HCT116 (cell line): ENCODE results near the gene MACIR. TPM values are rescaled to one million over a fixed set of nuclear protein-coding genes. Genes with fewer than 3 reads are reported as not detected.

Source experiments
- ATAC-seq: fragments of 200-7000 bp; cut with Tn5 transposase; 2 replicates; pipeline ENCODE4 v1.9.1; 2020; ENCODE audit warnings: mild to moderate bottlenecking, moderate library complexity
- BruUV-seq: library from RNA; stranded (reverse); fragments of 400-500 nt; replicated peaks from 2 replicates; lab custom pipeline; 2021; lab: Mats Ljungman, UMichigan
- CTCF ChIA-PET: fragments of 300-600 bp; sonication (Branson Sonifier 250); formaldehyde crosslinking; loops from one replicate; lab custom pipeline; 2021; ENCODE audit warnings: antibody characterized with exemption; lab: Charles Lee
- POLR2A ChIA-PET: fragments of 300-600, 350-600 bp; sonication (Branson Sonifier 250); formaldehyde crosslinking; loops from one replicate; lab custom pipeline; 2021; ENCODE audit warnings: antibody characterized with exemption; lab: Charles Lee
- RAD21 ChIA-PET, 2 experiments: fragments of 300-600 bp; sonication (Branson Sonifier 250); formaldehyde crosslinking; loops; one replicate each; lab custom pipeline; 2023; ENCODE audit warnings: low total read pairs in 2 of 2; ENCODE audit not compliant: uncharacterized antibody in 2 of 2, unreplicated experiment in 2 of 2, low non-redundant PET in 1 of 2; lab: Charles Lee
- DNase-seq: peaks from one replicate; pipeline ENCODE4 v3.0.0-alpha.2; 2010; ENCODE audit warnings: low read depth, low spot score
- H2AFZ ChIP-seq: fragments of 200-600 bp; shearing (Covaris generic), sonication (generic); 2 replicates; pipeline ENCODE4 v1.6.1; 2017; ENCODE audit warnings: low read depth, mixed run types, mixed read lengths, antibody characterized with exemption, low read length; ENCODE audit not compliant: poor library complexity, severe bottlenecking
- H3K27ac ChIP-seq: 2 replicates; pipeline ENCODE4 v1.5.1; 2012; ENCODE audit warnings: low read depth, low read length
- H3K27me3 ChIP-seq: fragments of 200-600 bp; sonication (generic); 2 replicates; pipeline ENCODE4 v1.6.1; 2016; ENCODE audit warnings: mixed run types, low read length, mixed read lengths; ENCODE audit not compliant: insufficient read depth
- H3K36me3 ChIP-seq, 2 experiments: fragments of 200-500 bp in 1 of 2; fragments of 200-600 bp in 1 of 2; sonication (Bioruptor generic) in 1 of 2; sonication (generic) in 1 of 2; 2 replicates each; pipeline versions ENCODE4 v1.5.1 to v1.6.1; 2014 to 2016; ENCODE audit warnings: low read length in 2 of 2, inconsistent platforms in 1 of 2, mixed read lengths in 1 of 2, mixed run types in 1 of 2; ENCODE audit not compliant: insufficient read depth in 2 of 2, control insufficient read depth in 1 of 2
- H3K4me1 ChIP-seq, 2 experiments: fragments of 200-600 bp in 1 of 2; sonication (generic) in 1 of 2; 2 replicates each; pipeline versions ENCODE4 v1.5.1 to v1.6.1; 2012 to 2017; ENCODE audit warnings: low read length in 2 of 2, inconsistent platforms in 1 of 2, mild to moderate bottlenecking in 1 of 2, mixed read lengths in 1 of 2, mixed run types in 1 of 2, moderate library complexity in 1 of 2; ENCODE audit not compliant: insufficient read depth in 2 of 2, control insufficient read depth in 1 of 2
- H3K4me2 ChIP-seq: fragments of 200-600 bp; sonication (generic); 2 replicates; pipeline ENCODE4 v1.6.1; 2017; ENCODE audit warnings: mixed run types, low read length, mixed read lengths
- H3K4me3 ChIP-seq, 2 experiments: fragments of 200-600 bp in 1 of 2; sonication (generic) in 1 of 2; replicated peaks in 1 of 2; 2 replicates each; pipeline ENCODE4 v1.5.1; 2011 to 2016; ENCODE audit warnings: low read length in 2 of 2, control low read depth in 1 of 2, low read depth in 1 of 2, mild to moderate bottlenecking in 1 of 2, mixed read lengths in 1 of 2, mixed run types in 1 of 2
- H3K79me2 ChIP-seq: fragments of 200-600 bp; sonication (generic); 2 replicates; pipeline ENCODE4 v1.6.1; 2017; ENCODE audit warnings: mild to moderate bottlenecking, mixed run types, low read length, moderate library complexity, mixed read lengths; ENCODE audit not compliant: insufficient read depth
- H3K9ac ChIP-seq: fragments of 200-600 bp; sonication (generic); 2 replicates; pipeline ENCODE4 v1.6.1; 2016; ENCODE audit warnings: low read length, mixed read lengths
- H3K9me2 ChIP-seq: fragments of 200-600 bp; sonication (generic), shearing (Covaris generic); 2 replicates; pipeline ENCODE4 v1.6.1; 2017; ENCODE audit warnings: mixed run types, mild to moderate bottlenecking, moderate library complexity; ENCODE audit not compliant: insufficient read depth
- H3K9me3 ChIP-seq, 2 experiments: fragments of 200-500 bp in 1 of 2; fragments of 200-600 bp in 1 of 2; sonication (Bioruptor generic) in 1 of 2; sonication (generic) in 1 of 2; 2 replicates each; pipeline ENCODE4 v1.6.1; 2014 to 2017; ENCODE audit warnings: low read length in 2 of 2, mixed read lengths in 2 of 2, inconsistent platforms in 1 of 2, low read depth in 1 of 2, mild to moderate bottlenecking in 1 of 2, mixed run types in 1 of 2, moderate library complexity in 1 of 2; ENCODE audit not compliant: control insufficient read depth in 1 of 2, insufficient read depth in 1 of 2
- H4K20me1 ChIP-seq: fragments of 200-600 bp; sonication (generic), shearing (Covaris generic); 2 replicates; pipeline ENCODE4 v1.6.1; 2017; ENCODE audit warnings: mixed run types, mild to moderate bottlenecking, moderate library complexity; ENCODE audit not compliant: insufficient read depth
- CEBPB ChIP-seq: IDR thresholded peaks from 2 replicates; pipeline ENCODE4 v1.6.1; 2012; ENCODE audit warnings: low read depth
- CTCF ChIP-seq, 3 experiments: fragments of 200-600 bp in 1 of 3; sonication (generic) in 1 of 3; IDR thresholded peaks in 2 of 3; conservative IDR thresholded peaks in 1 of 3; 2 replicates each; pipeline ENCODE4 v1.5.1; 2012 to 2017; ENCODE audit warnings: low read depth in 2 of 3, low read length in 2 of 3, antibody characterized with exemption in 1 of 3, borderline replicate concordance in 1 of 3, control low read depth in 1 of 3, mild to moderate bottlenecking in 1 of 3, mixed read lengths in 1 of 3, mixed run types in 1 of 3, moderate library complexity in 1 of 3; ENCODE audit not compliant: insufficient read depth in 1 of 3
- EGR1 ChIP-seq: IDR thresholded peaks from 2 replicates; pipeline ENCODE4 v1.6.1; 2012; ENCODE audit warnings: low read depth
- EZH2 ChIP-seq: fragments of 200-600 bp; sonication (generic); IDR thresholded peaks from 2 replicates; pipeline ENCODE4 v1.6.1; 2017; ENCODE audit warnings: antibody characterized with exemption, mixed run types
- EZH2phosphoT487 ChIP-seq: fragments of 200-600 bp; IDR thresholded peaks from 2 replicates; pipeline ENCODE4 v1.6.1; 2018; ENCODE audit warnings: antibody characterized with exemption, borderline replicate concordance
- POLR2A ChIP-seq: IDR thresholded peaks from 2 replicates; pipeline ENCODE4 v1.7.0; 2011; ENCODE audit warnings: borderline replicate concordance; ENCODE audit not compliant: insufficient read depth, insufficient read length; ENCODE audit errors: extremely low read depth
- TCF7L2 ChIP-seq: IDR thresholded peaks from 2 replicates; pipeline ENCODE4 v1.7.0; 2011; ENCODE audit warnings: borderline replicate concordance, inconsistent platforms; ENCODE audit not compliant: insufficient read depth, insufficient read length; ENCODE audit errors: extremely low read depth
- ZNF274 ChIP-seq: fragments of 200-500 bp; sonication (Bioruptor generic); IDR thresholded peaks from 2 replicates; pipeline ENCODE4 v1.6.1; 2014; ENCODE audit warnings: mild to moderate bottlenecking, low read depth, low read length, inconsistent platforms
- intact Hi-C: fragments of 100-400 bp; cut with micrococcal nuclease; formaldehyde crosslinking; loops from 2 replicates; pipeline ENCODE4 v1.10.0; 2022
- total RNA-seq: library from RNA; stranded (reverse); gene quantifications from one replicate; pipeline ENCODE4 v1.2.1, GENCODE V29; 2021; ENCODE audit not compliant: unreplicated experiment

Gene MACIR
- total RNA-seq, 1 experiment from 2014 or later = 10.4 TPM

- no TSS peak for BruUV-seq
- H4K20me1 ChIP-seq = no peaks in the 10 kb centered on the region
- no peak for ATAC-seq
Measured at GRCh38 chr5:103293719-103294118, 35.2 kb downstream of the MACIR start.

More at GRCh38 chr5:103293719-103294118, 35.2 kb downstream of the MACIR start:
- Histone ChIP-seq H3K4me1 (no peaks in the 10 kb centered on the region), H3K9me2 (0 out of 2 replicates have a peak, but pooled peaks cover under 1% of the 10 kb centered on the region), H3K27me3 (no peaks in the 10 kb centered on the region), H3K4me3 (no peak overlapping the region), H3K9me3 (no peaks in the 10 kb centered on the region), H3K79me2 (no peaks in the 10 kb centered on the region), H2AFZ (no peak overlapping the region), H3K4me2 (no peak overlapping the region), H3K36me3 (no peaks in the 10 kb centered on the region), H3K27ac (no peak overlapping the region), H3K9ac (no peak overlapping the region)
- ChIA-PET RAD21 (no interaction called here), POLR2A (no interaction called here), CTCF (no interaction called here)
- no peak for DNase-seq
- TF ChIP-seq CTCF (IDR thresholded peaks at IDR 0.05 in 2 of 3, conservative IDR thresholded peaks at IDR 0.05 in 1 of 3; ENCODE audit: borderline replicate concordance in 1 of 3, insufficient read depth in 1 of 3, low read depth in 2 of 3, low read length in 2 of 3) (no peak), ZNF274 (no peak), POLR2A (no peak), TCF7L2 (no peak), EGR1 (no peak), EZH2 (no peak), EZH2phosphoT487 (no peak), CEBPB (no peak)
- intact Hi-C loops = no loop called here
